GM06990 (cell line): ENCODE data around the gene FA2H.
A peak's percentile ranks its signal among the peaks of the same experiment; 100 is the strongest.

Experiments
- DNase-seq: peaks from one replicate; pipeline ENCODE4 v3.0.0-alpha.2; 2011; ENCODE audit not compliant: insufficient read length; ENCODE audit errors: extremely low read depth
- H3K27me3 ChIP-seq: replicated peaks from 2 replicates; pipeline ENCODE4 v1.6.0; 2011; ENCODE audit warnings: low read length; ENCODE audit not compliant: control insufficient read depth, insufficient read depth
- H3K36me3 ChIP-seq: 2 replicates; pipeline ENCODE4 v1.5.1; 2011; ENCODE audit warnings: low read length; ENCODE audit not compliant: control insufficient read depth, insufficient read depth
- H3K4me3 ChIP-seq: replicated peaks from 2 replicates; pipeline ENCODE4 v1.5.1; 2011; ENCODE audit warnings: low read depth, mild to moderate bottlenecking, control low read depth, low read length
- CTCF ChIP-seq: IDR thresholded peaks from 2 replicates; pipeline ENCODE4 v1.5.1; 2011; ENCODE audit warnings: low read length, control low read depth, mild to moderate bottlenecking, inconsistent platforms; ENCODE audit not compliant: insufficient read depth, poor library complexity, severe bottlenecking

Gene FA2H

DNA sequence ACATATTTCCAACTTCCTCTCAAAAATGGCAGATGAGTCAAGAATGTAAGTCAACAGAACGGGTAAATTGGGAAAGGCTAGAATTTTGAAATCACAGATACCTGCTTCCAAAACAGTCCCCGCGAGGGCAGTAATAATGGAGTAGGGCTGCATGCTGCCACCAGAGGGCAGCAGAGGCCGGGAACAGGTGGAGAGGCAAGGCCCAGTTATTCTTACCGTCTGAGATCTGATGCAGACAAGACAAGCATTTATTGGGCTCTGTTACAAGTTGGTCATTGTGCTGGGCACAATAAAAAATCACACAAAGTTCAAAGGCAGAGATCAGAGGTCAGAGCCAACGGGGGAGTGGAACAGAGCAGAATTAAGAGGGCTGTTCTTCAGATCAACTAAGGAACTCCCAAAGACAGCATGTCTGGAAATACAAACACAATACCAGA lies 65.2 kb downstream of the FA2H start:
- TF ChIP-seq CTCF = peak; percentile 94
- no peaks in the 10 kb centered on the region; the same call in 1 of the 2 replicates for H3K27me3 ChIP-seq
- DNase-seq = no peak

GRCh38 chr16:74700438-74701225 lies 74.0 kb downstream of the FA2H start, which contains the start of gene MLKL:
Gene MLKL, minus strand, starts transcription at chr16:74700862. Its CDS starts 5,105 bp downstream, at chr16:74695757.
- Histone ChIP-seq H3K27me3 (no peaks in the 10 kb centered on the region), H3K36me3 (no peaks in the 10 kb centered on the region), H3K4me3 (peak within 1 kb of the TSS; percentile 88)
- peak; percentile 74 for DNase-seq
- peak; percentile 15 for TF ChIP-seq CTCF

More for the DNA sequence above, 65.2 kb downstream of the FA2H start:
- no peaks in the 10 kb centered on the region for H3K36me3 ChIP-seq
- no peak overlapping the region for H3K4me3 ChIP-seq

DNA sequence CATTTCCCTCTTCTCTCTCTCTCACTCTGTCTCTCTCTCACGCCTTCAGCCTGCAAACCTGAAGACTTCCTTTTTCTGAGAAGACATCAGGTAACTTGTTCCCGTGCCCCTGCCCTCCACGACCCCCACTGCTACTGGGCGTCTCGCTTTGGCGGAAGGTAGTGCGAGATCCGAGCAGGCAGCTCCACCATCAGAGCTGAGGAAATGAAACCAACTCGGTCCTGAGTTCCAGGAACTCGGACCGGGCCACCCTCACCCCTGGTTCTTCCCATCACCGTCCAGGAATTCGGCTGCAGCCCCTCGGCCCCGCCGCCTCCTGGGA lies 74.5 kb downstream of the FA2H start:
- no peak for DNase-seq
- no peaks in the 10 kb centered on the region for H3K27me3 ChIP-seq
- TF ChIP-seq CTCF = no peak
- peaks cover 2% of the 10 kb centered on the region; the same call in 1 of the 2 replicates for H3K36me3 ChIP-seq
- H3K4me3 ChIP-seq = peak overlapping the region; percentile 88

- no peaks in the 10 kb centered on the region for H3K27me3 ChIP-seq
These were observed 75.0 kb downstream of the FA2H start for GRCh38 chr16:74699666-74700065.

GRCh38 chr16:74698222-74698621 lies 76.4 kb downstream of the FA2H start:
- Histone ChIP-seq H3K27me3 (no peaks in the 10 kb centered on the region), H3K4me3 (peak overlapping the region; percentile 50), H3K36me3 (peaks cover 5% of the 10 kb centered on the region)
- no peak for DNase-seq
- no peak for TF ChIP-seq CTCF

More at GRCh38 chr16:74699666-74700065, 75.0 kb downstream of the FA2H start:
- DNase-seq = no peak
- H3K36me3 ChIP-seq = peaks cover 2% of the 10 kb centered on the region
- H3K4me3 ChIP-seq = peak overlapping the region; percentile 88
- TF ChIP-seq CTCF = no peak
